Right hindlimb (tissue), 1 donor: ENCODE data around the gene PBRM1.
A peak's percentile ranks its signal among the peaks of the same experiment; 100 is the strongest.
"Not testable (repeated sequence)": the region's sequence is repeated elsewhere in the genome, so short reads cannot be mapped to it uniquely, and the experiment has no call there.

Experiments used
- DNase-seq: peaks from one replicate; pipeline ENCODE4 v3.0.0-alpha.2; 2018

Gene PBRM1

DNA sequence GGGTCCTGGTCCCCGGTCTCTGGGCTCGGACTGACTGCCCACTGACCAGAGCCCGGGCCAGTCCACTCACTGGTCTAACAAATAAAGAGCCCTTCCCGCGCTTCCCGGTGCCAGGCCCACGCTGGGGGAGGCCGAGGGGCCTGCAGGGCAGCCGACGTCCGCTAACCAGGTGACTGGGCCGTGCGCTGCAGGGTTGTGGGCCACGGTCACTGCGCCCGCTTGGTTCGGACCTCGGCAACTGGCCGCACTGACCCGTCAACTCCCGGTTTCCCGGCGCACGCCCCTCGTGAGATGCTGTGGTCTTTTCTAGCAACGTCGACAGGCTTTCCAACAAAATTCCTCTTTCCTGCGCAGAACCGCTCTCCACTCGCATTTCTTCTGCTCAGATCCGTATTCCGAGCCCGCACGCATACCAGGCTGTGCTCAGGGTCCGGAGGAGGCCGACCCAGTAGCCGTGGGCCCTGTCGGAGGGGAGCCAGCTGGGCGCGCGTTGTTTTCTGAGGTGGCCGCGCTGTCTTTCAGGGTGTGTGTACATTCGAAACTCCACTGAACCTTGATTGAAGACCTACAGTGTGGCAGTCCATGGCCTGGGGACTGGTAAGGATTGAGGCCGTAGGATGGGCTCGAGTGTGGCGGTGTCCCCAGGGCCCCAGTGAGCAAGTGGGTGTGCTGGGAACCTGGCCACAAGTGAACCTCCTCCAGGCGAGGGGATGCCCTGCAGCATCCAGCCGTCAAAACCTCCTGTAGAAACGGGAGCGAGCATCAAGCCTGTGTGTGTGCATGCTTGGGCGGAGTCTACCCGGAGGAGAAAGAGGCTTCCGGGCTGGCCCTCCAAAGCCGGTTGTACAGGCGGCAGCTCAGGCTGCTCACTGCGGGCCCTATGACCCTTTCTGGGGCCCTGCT lies 151.2 kb downstream of the PBRM1 start:
- DNase-seq = peak; percentile 47

DNA sequence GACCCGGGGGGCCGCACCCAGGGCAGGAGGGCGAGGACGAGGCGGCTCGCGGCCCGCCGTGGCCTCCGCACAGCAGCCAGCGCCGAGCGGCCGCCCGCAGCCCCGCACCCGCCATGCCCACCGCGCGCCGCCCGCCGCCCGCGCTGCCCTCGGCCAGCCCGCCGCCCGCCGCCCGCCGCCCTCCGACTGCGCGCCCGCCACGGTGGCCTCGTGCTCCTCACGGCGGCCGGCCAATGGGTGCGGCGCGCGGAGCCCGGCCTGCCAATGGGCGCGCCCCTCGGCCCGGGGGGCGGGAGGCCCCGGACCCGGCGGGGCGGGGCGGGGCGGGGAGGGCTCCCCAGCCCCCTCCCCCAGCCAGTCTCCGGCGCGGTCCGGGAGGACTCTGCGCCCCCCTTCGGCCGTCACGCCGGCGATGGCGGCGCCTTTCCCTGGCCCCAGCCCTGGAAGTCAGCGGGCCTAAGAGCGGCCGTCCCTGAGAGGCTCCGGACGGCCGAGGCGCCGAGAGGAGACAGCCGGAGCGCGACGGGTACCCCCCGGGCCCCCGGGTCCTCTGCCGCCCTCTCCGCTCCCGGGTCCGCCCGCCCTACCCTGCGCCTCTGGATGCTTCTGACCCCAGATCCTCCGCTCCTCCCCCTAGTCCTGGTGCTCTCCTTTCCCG lies 152.0 kb downstream of the PBRM1 start, which contains the start of gene NT5DC2:
NT5DC2 (minus strand) TSS at position 235 of the 658 bp plus-strand sequence; CDS start at position 115, 120 bp downstream.
- peak; percentile 87 for DNase-seq

DNA sequence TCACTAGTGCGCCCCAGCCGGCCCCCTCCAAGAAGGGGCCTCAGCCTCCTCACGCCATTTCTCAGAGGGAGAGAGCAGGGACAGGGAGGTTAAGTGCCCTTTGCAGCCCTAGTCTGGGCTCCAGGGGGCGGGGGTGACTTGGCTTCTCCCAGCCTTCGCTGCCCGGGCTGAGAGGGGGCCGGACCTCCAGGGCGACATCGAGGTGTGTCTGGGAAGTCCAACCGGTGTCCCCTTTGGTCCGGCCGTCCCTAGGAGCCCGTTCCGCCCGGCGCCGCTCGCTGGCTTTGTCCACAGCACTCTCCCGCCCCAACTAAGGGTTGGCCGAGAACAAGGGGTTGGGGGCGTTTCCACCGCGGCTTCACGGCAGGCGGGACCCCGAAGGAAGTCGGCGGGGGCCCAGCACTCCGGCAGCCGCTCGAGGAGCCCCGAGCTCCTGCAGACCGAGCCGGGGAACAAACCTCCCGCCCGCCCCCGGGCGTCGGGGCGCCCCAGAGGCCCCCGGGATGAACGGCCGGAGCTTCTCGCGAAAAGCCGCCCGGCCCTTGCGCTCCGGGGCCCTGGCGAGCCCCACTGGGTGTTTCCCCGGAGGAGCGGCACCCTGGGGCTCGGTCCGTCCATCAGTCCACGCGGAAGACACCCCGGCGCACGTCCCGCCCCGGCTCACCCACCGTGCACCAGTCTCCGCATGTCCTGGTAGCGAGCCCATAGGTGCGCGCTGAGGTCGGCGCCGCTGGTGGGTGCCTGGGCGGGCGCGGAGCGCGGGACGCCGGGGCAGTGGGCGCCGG lies 152.7 kb downstream of the PBRM1 start:
- peak; percentile 55 for DNase-seq

DNA sequence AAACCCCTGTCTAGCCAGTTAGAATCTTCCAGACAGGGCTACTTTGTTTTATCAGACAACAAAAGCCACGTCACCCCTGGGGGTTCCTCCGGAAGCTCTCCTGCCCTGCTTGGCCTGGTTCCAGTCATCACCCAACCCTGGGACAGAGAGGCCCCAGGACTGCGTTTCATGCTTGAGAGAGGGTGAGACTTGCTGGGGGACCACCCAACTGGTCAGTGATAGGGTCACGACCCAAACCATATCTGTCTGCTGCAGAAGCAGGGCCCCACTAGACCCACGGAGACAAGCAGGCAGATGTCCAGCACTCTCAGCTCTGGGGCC lies 153.2 kb downstream of the PBRM1 start:
- DNase-seq = no peak

DNA sequence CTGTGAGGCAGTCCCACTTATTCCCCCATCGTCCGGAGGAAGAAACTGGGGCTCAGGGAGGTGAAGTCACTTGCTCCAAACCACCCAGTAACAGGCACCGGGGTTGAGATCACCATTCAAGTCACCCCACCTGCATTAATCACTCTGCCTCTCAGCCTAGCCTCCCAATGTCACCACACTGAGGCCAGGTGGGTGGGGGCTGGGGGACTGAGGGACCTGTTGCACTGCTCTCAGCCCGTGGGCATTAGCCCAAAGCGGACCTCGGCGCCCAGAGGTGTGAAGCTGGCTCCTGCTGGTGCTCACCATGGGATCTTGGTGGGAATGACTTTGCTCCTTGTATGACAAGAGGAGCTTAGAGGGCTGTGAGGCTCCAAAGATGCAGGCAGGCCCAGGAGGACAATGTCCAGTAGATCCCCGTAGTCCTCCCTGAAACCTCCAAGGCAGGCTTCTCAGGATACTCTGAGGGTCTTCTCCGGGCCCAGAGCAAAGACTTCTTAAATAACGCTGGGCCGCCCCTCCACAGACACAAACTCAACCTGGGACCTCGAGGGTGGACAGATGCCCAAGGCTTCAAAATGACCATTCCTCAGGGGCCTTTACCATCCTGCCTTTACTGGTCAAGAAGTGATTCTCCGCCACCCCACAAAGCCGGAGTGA lies 153.7 kb downstream of the PBRM1 start:
- no peak for DNase-seq

DNA sequence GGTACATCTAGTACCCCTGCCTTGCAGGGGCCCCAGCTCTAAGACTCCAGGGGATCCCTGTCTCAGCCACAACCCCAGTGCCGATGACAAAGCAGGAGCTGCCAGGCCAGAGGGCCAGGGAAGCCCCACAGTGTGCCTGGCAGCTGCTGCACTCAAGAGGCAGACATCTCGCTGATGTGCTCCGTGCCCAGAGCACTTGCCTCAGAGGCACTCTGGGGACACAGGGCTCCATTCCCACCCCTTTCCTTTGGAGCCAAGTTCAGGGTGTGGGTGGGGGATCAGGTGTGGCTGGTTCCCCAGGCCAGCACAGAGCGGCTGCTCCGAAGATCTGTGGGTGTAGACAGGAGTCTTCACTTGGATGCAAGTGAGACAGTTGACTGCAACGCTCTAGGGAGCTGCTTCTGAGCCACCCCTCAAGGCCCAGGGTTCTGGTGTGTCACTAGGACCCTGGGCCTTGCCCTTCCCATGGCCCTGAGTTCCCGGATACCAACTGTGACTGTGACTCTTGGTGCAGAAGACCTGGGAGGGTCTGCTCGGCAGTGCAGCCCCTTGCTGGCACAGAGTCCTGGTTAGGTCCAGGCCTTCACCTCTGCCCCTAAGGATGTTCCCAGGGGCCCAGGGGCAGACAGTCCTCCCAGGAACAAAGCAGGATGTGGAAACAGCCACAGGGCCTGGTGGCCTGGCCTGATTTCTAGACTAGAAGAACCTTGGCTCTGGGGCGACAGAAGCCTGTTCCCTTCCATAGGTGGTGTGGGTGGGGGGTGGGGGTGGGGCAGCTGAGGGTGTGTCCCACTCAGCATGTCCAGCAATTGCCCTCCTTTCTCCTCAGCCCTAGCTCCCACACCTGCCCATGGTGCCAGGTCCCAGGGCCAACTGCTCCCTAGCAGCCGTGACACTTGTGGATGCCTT lies 154.5 kb downstream of the PBRM1 start:
- DNase-seq = peak; percentile 20

DNA sequence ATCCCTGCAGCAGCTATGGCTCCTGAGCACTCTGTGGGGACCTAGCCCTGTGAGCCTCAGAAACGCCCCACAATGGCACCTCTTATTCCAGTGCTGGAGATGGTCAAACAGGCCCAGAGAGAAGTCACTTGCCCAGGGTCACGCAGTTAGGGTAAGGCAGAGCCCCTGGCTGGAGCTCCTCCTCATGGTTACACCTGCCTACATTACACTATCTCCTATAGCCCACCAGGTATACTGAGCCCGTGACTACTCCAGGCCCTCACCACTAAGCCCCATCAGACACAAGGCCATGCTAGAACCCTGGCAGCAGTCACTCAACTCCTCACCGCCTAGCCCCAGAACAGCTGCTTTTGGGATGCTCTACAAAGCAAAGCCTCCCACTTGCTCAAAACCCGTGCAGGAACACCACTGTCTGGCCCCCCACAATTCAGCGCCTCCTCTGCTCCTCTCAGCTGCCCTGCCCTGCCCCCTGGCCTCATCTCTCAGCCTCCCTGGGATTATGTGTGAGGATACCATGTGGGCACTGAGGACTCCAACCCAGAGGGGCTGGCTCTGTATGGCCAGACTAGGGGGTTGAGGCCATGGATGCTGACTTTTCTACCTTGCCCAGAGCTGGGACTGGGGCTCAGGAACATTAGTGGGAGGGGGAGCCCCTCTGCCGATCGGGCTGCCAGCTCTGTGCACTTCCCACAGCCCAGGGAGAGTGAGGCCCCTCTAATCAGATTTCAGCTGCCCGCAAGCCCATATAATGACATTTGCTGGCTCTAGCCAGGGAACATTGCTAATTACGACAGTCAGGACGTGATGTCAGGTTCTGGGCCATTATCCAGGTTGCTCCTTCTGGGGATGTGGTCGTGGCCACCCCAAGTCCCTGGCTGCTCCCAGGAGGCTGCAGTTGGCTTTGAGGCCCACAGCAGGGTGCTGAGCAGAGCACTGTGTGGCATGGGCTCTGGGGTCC lies 156.1 kb downstream of the PBRM1 start:
- DNase-seq = peak; percentile 28

DNA sequence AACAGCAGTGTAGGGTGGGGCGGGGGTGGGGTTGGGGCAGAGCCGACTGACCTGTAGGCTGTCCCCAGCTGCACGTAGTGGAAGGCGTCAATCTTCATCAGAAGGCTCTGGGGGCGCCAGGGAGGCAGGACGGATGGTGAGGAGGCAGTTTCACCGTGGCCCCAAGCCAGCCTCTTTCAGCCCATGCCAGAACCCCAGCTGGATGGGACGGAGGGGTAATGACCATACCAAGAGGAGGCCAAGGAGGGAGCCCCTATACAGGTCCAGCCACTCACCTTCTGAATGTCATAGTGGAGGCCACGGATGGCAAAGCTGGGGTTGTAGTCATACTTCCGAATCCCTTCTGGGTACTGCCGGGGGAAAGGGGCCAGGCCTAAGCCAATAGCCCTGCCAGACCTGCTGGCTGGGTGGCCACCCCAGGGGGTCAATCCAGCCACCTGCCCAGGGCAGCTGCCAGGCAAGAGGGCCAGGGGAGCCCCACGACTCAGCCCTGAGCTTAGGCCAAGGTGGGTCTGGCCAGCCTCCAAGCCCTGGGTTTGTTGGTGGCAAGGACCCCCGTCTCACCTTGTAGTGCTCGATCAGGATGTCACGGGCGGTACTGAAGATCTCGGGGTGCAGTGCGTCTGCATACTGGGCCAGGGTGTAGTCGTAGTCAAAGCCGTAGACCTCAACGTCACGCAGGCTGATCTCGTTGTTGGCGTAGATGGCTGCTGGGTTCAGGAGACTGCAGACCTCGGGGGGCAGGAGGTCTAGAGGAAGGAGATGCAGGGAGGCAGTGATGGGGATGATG lies 156.9 kb downstream of the PBRM1 start:
- peak; percentile 18 for DNase-seq

DNA sequence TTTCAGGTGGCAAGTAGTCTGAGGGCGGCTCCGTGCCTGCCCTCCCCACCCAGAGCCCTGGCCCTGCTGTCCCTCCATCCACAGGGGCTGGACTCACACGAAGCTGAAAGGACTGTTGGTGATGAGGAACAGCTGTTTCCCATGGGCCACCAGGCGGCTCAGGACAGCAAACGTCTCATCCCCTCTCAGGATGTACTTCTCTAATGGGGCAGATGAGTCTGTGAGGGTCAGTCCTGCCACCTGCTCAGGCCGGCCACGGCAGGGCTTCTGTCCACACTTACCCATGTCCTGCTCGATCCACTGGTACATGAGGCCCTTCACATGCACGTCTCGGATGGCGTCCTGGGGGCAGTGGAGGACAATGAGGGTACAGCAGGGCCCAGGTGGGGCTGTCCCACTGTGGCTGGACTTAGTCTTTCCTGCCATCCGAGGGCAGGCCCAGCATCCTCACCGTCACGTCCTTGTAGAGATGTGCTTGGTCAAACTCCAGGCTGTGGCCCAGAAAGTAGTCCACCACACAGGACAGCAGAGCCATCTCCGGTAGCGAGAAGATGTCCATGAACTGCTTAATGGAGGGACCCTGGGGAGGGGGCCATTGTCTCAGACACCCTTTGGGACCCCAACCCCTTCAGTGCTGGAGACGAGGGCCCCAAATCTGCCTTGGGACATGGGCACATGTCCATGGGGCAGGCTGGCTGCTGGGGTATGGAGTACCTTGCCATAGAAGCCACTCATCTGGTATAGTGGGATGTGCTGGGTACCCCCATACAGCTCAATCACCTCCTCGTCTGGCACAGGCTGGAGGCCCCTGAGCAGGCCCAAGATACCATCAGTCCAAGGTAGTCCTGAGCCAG lies 157.8 kb downstream of the PBRM1 start:
- peak; percentile 18 for DNase-seq

DNA sequence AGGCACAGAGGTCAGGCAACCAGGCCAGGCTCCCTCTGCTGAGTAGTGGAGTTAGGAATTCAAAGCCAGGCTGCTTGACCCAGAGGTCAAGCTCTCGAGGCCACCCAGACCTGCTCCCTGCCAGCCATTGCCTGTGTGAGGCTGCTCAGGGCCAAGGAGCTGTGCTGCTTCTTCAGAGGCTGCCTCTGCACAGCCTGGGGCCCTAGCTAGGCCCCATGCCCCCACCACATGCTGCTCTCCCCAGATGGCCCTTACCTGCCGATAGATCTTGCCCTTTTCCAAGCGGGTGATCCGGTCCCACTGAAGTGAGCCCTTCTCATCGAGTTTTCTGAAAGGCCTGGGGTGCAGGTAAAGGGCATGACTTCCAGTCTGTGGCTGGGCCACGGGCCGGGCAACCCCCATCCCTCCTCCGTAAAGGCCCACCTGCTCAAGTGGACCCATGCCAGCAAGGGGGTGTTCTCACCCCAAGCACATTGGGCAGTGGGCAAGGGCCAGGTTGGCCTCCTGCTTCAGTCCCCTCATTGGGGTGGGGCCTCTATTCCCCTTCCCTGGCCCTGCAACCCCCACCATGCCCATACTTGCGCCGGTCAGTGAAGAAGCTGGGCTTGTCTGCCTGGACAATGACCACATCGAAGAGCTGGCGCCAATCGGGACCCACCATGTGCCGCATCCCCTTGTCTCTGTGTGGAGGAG lies 158.5 kb downstream of the PBRM1 start:
- peak; percentile 16 for DNase-seq

DNA sequence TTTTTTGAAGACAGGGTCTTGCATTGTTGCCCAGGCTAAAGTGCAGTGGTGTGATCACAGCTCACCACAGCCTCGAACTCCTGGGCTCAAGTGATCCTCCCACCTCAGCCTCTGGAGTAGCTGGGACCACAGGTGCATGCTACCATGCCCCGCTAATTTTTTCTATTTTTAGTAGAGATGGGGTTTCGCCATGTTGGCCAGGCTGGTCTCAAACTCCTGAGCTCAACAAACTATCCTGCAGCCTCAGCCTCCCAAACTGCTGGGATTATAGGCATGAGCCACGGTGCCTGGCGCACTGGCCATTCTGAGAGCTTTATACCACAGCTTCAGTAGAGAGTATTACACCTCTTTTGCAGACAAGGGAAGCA lies 159.1 kb downstream of the PBRM1 start:
- not testable (repeated sequence) for DNase-seq

DNA sequence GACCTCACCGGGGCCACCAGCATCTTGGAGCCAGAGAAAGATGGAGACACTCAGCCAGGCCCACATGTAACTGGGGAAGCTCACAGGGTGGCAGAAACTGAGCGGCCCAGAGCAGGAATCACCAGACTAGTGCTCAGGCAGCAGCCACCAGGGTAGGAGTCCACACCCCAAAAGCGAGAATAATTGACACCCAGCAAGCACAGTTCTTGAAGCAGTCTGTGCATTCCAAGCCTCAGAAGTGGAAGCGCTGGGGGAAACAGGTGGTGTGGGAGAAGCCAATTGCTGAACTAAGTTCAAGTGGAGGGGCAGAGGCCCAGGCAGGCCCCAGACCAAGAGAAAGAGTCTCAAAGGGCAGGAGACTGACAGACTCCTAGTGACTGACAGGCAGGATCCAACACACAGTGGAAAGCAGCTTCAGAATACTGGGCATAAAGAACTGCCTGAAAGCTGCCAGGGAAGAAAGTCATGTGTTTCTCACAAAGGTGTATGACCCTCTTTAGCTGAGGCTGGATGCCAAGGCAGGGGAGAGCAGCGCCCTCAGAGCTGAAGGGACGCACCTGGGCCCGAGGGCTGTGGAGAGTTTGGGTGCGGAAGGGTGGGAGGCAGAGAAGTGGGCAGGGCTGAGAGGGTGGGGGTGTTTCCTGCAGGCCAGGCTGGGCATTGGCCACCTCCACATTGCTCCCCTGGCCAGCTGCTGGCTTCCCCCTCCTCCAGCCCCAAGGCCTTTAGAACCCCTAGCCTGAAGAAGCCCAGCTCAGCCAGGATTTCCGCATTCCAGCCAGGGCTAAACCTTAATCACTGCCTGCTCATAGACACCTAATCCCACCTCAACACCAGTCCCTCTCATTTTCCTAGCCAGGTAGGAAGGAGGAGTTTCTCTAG lies 159.8 kb downstream of the PBRM1 start:
- DNase-seq = peak; percentile 18

DNA sequence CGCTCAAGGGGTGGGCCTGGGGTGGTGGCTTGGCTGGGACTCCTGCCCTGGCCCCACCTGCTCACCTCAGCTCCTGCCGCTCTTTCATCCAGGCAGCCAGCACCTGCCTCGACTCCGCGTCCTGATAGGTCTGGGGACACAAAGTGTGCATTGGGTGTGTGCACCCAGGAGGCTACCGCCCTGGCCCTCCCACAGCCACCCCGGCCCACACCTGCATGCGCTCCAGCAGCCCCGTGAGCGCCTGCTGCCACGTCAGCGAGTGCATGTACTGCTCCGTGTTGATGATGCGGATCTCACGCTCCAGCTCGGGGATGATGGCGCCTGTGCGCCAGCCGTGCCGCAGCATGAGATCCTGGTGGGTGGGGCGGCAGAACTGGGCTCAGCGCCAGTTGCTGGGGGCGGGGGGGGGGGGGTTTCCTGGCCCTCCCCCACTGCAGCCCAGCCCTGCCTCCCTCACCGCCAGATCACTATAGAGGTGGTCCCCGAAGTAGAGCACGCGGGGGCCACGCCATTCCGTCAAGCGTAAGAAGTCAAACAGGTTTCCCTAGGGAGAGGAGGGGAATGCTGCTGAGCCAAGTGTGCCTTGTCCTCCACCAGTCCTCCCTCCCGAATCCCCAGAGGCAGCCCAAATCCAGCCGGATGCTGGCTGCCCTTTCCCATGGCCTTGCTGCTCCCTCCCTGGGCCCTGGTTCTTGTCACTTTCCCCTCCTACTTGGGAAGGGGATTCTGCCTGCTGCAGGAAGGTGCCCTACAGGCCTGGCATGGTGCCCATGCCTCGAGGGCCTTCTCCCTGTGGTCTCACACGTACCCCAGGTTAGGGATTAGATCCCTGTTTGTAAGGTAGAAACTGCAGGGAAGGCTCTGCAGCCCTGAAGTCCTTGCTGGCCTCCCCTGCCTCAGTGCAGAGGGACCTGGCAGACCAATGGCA lies 160.7 kb downstream of the PBRM1 start:
- peak; percentile 36 for DNase-seq

DNA sequence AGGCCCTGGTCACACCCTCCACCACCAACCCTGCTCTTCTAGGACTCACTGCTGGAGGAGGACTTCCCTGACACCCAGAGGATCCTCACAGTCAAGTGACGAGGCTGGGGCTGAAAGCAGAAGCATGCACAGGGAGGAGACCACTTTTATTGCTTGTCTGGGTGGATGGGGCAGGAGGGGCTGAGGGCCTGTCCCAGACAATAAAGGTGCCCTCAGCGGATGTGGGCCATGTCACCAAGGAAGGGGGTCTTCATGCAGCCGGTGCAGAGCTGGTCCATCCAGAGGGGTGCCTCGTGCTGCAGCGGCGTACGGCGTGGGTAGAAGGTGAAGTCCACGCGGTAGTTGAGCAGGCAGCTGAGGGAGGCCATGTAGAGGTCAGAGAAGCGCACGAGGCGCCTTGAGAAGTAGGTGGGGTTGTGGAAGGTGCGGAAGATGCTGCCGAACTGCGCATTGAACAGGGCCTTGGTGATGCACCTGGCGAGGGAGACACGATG lies 161.4 kb downstream of the PBRM1 start:
- DNase-seq = peak; percentile 17

DNA sequence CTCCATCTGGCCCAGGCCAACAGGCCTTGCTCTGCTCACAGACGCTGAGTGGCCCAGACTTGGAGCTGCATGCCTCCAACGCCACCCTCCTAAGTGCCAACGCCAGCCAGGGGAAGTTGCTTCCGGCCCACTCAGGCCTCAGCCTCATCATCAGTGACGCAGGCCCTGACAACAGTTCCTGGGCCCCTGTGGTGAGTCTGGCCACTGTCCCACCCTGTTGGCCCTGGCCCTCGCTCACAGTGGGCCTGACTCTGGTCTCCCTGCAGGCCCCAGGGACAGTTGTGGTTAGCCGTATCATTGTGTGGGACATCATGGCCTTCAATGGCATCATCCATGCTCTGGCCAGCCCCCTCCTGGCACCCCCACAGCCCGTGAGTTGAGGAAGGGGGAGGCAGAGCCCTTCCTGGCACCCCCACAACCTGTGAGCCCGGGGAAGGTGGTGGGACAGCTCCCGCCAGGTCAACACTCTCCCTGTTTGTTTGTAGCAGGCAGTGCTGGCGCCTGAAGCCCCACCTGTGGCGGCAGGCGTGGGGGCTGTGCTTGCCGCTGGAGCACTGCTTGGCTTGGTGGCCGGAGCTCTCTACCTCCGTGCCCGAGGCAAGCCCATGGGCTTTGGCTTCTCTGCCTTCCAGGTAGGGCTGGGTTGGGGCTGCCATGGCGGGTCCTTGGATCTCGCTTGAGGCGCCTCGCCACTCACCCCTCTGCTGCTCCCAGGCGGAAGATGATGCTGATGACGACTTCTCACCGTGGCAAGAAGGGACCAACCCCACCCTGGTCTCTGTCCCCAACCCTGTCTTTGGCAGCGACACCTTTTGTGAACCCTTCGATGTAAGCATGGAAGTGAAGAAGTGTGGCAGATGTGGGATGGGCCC lies 162.1 kb downstream of the PBRM1 start:
- DNase-seq = peak; percentile 18
